ENCODE data around the gene FZD7. TPM values are rescaled to one million over a fixed set of nuclear protein-coding genes. Genes with fewer than 3 reads are reported as not detected.

FZD7 gene
- total RNA-seq, 1 experiment from 2014 or later, result 14.6 TPM

- no peaks in the 10 kb centered on the region for H3K9me2 ChIP-seq (ENCODE audit: insufficient read depth)
- no peaks in the 10 kb centered on the region for H3K79me2 ChIP-seq (ENCODE audit: insufficient read depth, low read length)
- ChIA-PET RAD21 (ENCODE audit: low non-redundant PET in 1 of 2, low total read pairs in 2 of 2, uncharacterized antibody in 2 of 2, unreplicated experiment in 2 of 2) (no interaction called here), CTCF (no interaction called here), POLR2A (no interaction called here)
- H3K4me1 ChIP-seq (ENCODE audit: control insufficient read depth in 1 of 2, insufficient read depth in 2 of 2, low read length in 2 of 2), result peaks cover 8 to 15% of the 10 kb centered on the region in 2 experiments; a peak in 3 of 4 replicates
- no peak overlapping the region for H2AFZ ChIP-seq (ENCODE audit: low read depth, low read length, poor library complexity, severe bottlenecking)
- no peak overlapping the region for H3K4me3 ChIP-seq (replicated peaks in 1 of 2; ENCODE audit: low read depth in 1 of 2, low read length in 2 of 2)
- no peaks in the 10 kb centered on the region for H4K20me1 ChIP-seq (ENCODE audit: insufficient read depth)
- no peak overlapping the region for H3K4me2 ChIP-seq (ENCODE audit: low read length)
- H3K36me3 ChIP-seq (ENCODE audit: control insufficient read depth in 1 of 2, insufficient read depth in 2 of 2, low read length in 2 of 2), result no peaks in the 10 kb centered on the region
- ATAC-seq (no peak), DNase-seq (ENCODE audit: low read depth, low spot score) (no peak)
- no peaks in the 10 kb centered on the region for H3K27me3 ChIP-seq (ENCODE audit: insufficient read depth, low read length)
- no peak overlapping the region for H3K27ac ChIP-seq (ENCODE audit: low read depth, low read length)
- intact Hi-C loops (cut with micrococcal nuclease), result no loop called here
- no TSS peak for BruUV-seq (replicated peaks)
- H3K9me3 ChIP-seq (ENCODE audit: control insufficient read depth in 1 of 2, insufficient read depth in 1 of 2, low read depth in 1 of 2, low read length in 2 of 2), result no peaks in the 10 kb centered on the region
- TF ChIP-seq, protein P1, sequence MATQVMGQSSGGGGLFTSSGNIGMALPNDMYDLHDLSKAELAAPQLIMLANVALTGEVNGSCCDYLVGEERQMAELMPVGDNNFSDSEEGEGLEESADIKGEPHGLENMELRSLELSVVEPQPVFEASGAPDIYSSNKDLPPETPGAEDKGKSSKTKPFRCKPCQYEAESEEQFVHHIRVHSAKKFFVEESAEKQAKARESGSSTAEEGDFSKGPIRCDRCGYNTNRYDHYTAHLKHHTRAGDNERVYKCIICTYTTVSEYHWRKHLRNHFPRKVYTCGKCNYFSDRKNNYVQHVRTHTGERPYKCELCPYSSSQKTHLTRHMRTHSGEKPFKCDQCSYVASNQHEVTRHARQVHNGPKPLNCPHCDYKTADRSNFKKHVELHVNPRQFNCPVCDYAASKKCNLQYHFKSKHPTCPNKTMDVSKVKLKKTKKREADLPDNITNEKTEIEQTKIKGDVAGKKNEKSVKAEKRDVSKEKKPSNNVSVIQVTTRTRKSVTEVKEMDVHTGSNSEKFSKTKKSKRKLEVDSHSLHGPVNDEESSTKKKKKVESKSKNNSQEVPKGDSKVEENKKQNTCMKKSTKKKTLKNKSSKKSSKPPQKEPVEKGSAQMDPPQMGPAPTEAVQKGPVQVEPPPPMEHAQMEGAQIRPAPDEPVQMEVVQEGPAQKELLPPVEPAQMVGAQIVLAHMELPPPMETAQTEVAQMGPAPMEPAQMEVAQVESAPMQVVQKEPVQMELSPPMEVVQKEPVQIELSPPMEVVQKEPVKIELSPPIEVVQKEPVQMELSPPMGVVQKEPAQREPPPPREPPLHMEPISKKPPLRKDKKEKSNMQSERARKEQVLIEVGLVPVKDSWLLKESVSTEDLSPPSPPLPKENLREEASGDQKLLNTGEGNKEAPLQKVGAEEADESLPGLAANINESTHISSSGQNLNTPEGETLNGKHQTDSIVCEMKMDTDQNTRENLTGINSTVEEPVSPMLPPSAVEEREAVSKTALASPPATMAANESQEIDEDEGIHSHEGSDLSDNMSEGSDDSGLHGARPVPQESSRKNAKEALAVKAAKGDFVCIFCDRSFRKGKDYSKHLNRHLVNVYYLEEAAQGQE (IDR thresholded peaks at IDR 0.05; ENCODE audit: low read depth), result no peak
- TF ChIP-seq SRF (IDR thresholded peaks at IDR 0.05; ENCODE audit: low read depth) (no peak), POLR2A (IDR thresholded peaks at IDR 0.05; ENCODE audit: borderline replicate concordance, extremely low read depth, insufficient read depth, insufficient read length) (no peak), FOSL1 (IDR thresholded peaks at IDR 0.05; ENCODE audit: low read depth) (no peak), CBX3 (IDR thresholded peaks at IDR 0.05; ENCODE audit: low read depth) (no peak), POLR2AphosphoS5 (IDR thresholded peaks at IDR 0.05; ENCODE audit: low read depth, low read length) (no peak), ZFX (IDR thresholded peaks at IDR 0.05) (no peak), TCF7L2 (IDR thresholded peaks at IDR 0.05; ENCODE audit: borderline replicate concordance, extremely low read depth, insufficient read depth, insufficient read length) (no peak), RAD21 (IDR thresholded peaks at IDR 0.05; ENCODE audit: low read depth) (no peak), MAX (IDR thresholded peaks at IDR 0.05) (no peak), JUND (IDR thresholded peaks at IDR 0.05) (no peak)
- no peak overlapping the region for H3K9ac ChIP-seq (ENCODE audit: low read length)
Observed at GRCh38 chr2:202030691-202031090, 3.0 kb upstream of the FZD7 start.

Data from HCT116 (cell line).